Endothelial cell of umbilical vein (primary cell): ENCODE results near the gene AFAP1L2. TPM values are rescaled to one million over a fixed set of nuclear protein-coding genes. Genes with fewer than 3 reads are reported as not detected.

Source experiments
- BruUV-seq: library from RNA; stranded (reverse); fragments of 400-500 nt; replicated peaks from 2 replicates; lab custom pipeline; 2021; lab: Mats Ljungman, UMichigan
- CTCF ChIA-PET: fragments of 300-600, 350-600 bp; sonication (Branson Sonifier 250); formaldehyde crosslinking; loops from one replicate; lab custom pipeline; 2021; ENCODE audit warnings: antibody characterized with exemption, inconsistent platforms; lab: Charles Lee
- POLR2A ChIA-PET: fragments of 300-600, 350-600 bp; sonication (Branson Sonifier 250); formaldehyde crosslinking; loops from one replicate; lab custom pipeline; 2021; ENCODE audit warnings: antibody characterized with exemption, inconsistent platforms; lab: Charles Lee
- DNase-seq: peaks from one replicate; pipeline ENCODE4 v3.0.0-alpha.2; 2011; ENCODE audit warnings: low read depth, low spot score
- FAIRE-seq: peaks from 2 replicates; lab custom pipeline; 2011; peaks lifted over from hg19 to GRCh38; lab: Jason Lieb, UNC
- H2AFZ ChIP-seq: 2 replicates; pipeline ENCODE4 v1.6.0; 2012; ENCODE audit warnings: low read depth, low read length, control low read depth, inconsistent platforms
- H3K27ac ChIP-seq: 2 replicates; pipeline ENCODE4 v1.5.1; 2011; ENCODE audit warnings: low read depth, mild to moderate bottlenecking, control low read depth, low read length, moderate library complexity; ENCODE audit not compliant: insufficient read depth
- H3K27me3 ChIP-seq, 2 experiments: 2 replicates each; pipeline versions ENCODE4 v1.6.0 to v1.6.1; 2011; ENCODE audit warnings: low read length in 2 of 2, mixed read lengths in 1 of 2; ENCODE audit not compliant: control insufficient read depth in 2 of 2, insufficient read depth in 2 of 2
- H3K36me3 ChIP-seq, 2 experiments: 2 replicates in 1 of 2; 3 replicates in 1 of 2; pipeline ENCODE4 v1.5.1; 2011; ENCODE audit warnings: low read length in 2 of 2, mild to moderate bottlenecking in 1 of 2, moderate library complexity in 1 of 2; ENCODE audit not compliant: control insufficient read depth in 2 of 2, insufficient read depth in 2 of 2; ENCODE audit errors: extremely low read depth in 1 of 2
- H3K4me1 ChIP-seq: 3 replicates; pipeline ENCODE4 v1.5.1; 2011; ENCODE audit warnings: mild to moderate bottlenecking, low read length; ENCODE audit not compliant: control insufficient read depth, insufficient read depth; ENCODE audit errors: extremely low read depth
- H3K4me2 ChIP-seq: 2 replicates; pipeline ENCODE4 v1.6.1; 2011; ENCODE audit warnings: low read length, control low read depth, mixed read lengths; ENCODE audit not compliant: insufficient read depth
- H3K4me3 ChIP-seq, 3 experiments: fragments of 200-600 bp in 1 of 3; sonication (generic), shearing (Covaris generic) in 1 of 3; replicated peaks in 1 of 3; 2 replicates each; pipeline ENCODE4 v1.5.1; 2011 to 2016; ENCODE audit warnings: control low read depth in 3 of 3, low read length in 3 of 3, mild to moderate bottlenecking in 2 of 3, inconsistent platforms in 1 of 3, low read depth in 1 of 3, moderate library complexity in 1 of 3; ENCODE audit not compliant: insufficient read depth in 1 of 3
- H3K79me2 ChIP-seq: 2 replicates; pipeline ENCODE4 v1.6.0; 2012; ENCODE audit warnings: low read length, inconsistent platforms; ENCODE audit not compliant: control insufficient read depth, insufficient read depth
- H3K9ac ChIP-seq: replicated peaks from 2 replicates; pipeline ENCODE3; 2011; ENCODE audit warnings: low read length, control low read depth; ENCODE audit not compliant: insufficient read depth; ENCODE audit errors: extremely low read depth
- H3K9me1 ChIP-seq: replicated peaks from 3 replicates; pipeline ENCODE4 v1.6.0; 2011; ENCODE audit warnings: mild to moderate bottlenecking, low read length; ENCODE audit not compliant: control insufficient read depth, insufficient read depth; ENCODE audit errors: extremely low read depth
- H3K9me3 ChIP-seq: replicated peaks from 2 replicates; pipeline ENCODE4 v1.5.1; 2012; ENCODE audit warnings: low read length, inconsistent platforms; ENCODE audit not compliant: control insufficient read depth, insufficient read depth
- H4K20me1 ChIP-seq: replicated peaks from 2 replicates; pipeline ENCODE3; 2011; ENCODE audit warnings: mild to moderate bottlenecking, low read length; ENCODE audit not compliant: control insufficient read depth, insufficient read depth; ENCODE audit errors: extremely low read depth
- CTCF ChIP-seq, 2 donors: IDR thresholded peaks; 1 replicate in 1 of 2; 2 replicates in 1 of 2; pipeline ENCODE4 v1.5.1; 2011; ENCODE audit warnings: low read length in 2 of 2, mild to moderate bottlenecking in 2 of 2, moderate library complexity in 2 of 2, control low read depth in 1 of 2, inconsistent platforms in 1 of 2, low read depth in 1 of 2; ENCODE audit not compliant: insufficient read depth in 1 of 2; ENCODE audit errors: extremely low read depth in 1 of 2
- EZH2 ChIP-seq: IDR thresholded peaks from 2 replicates; pipeline ENCODE4 v1.6.1; 2012; ENCODE audit warnings: borderline replicate concordance, low read depth, mild to moderate bottlenecking, moderate library complexity, low read length, inconsistent platforms; ENCODE audit not compliant: severe bottlenecking
- FOS ChIP-seq: IDR thresholded peaks from 2 replicates; pipeline ENCODE4 v1.6.1; 2011; ENCODE audit warnings: mild to moderate bottlenecking, low read length, moderate library complexity, borderline replicate concordance; ENCODE audit not compliant: insufficient read depth
- GATA2 ChIP-seq: IDR thresholded peaks from 2 replicates; pipeline ENCODE4 v1.7.0; 2011; ENCODE audit warnings: low read depth, mild to moderate bottlenecking, moderate library complexity, mixed read lengths, low read length; ENCODE audit not compliant: insufficient read length, insufficient read depth
- JUN ChIP-seq: IDR thresholded peaks from 2 replicates; pipeline ENCODE4 v1.6.1; 2011; ENCODE audit warnings: borderline replicate concordance, low read depth; ENCODE audit not compliant: insufficient read length, insufficient read depth
- MYC ChIP-seq: IDR thresholded peaks from one replicate; pipeline ENCODE4 v1.6.1; 2011; ENCODE audit warnings: mild to moderate bottlenecking, low read depth, low read length
- POLR2A ChIP-seq: IDR thresholded peaks from 2 replicates; pipeline ENCODE4 v1.6.1; 2012; ENCODE audit warnings: low read depth, mild to moderate bottlenecking, control low read depth, low read length
- POLR2AphosphoS5 ChIP-seq: IDR thresholded peaks from 2 replicates; pipeline ENCODE4 v1.6.1; 2012; ENCODE audit warnings: low read depth, mild to moderate bottlenecking, control low read depth, low read length, moderate library complexity; ENCODE audit not compliant: insufficient read depth
- dilution Hi-C: fragments of 300-500 bp; cut with MboI; formaldehyde crosslinking; loops from one replicate; pipeline ENCODE4 v1.15.0; 2019; ENCODE audit warnings: low sequenced_read_pairs; ENCODE audit not compliant: extremely low pct_ligation_motif_present
- intact Hi-C: fragments of 100-400 bp; cut with micrococcal nuclease; formaldehyde crosslinking; loops from one replicate; pipeline ENCODE4 v1.10.0; 2022
- polyA plus RNA-seq, 4 experiments: library from polyadenylated mRNA; depleted of rRNA in 3 of 4; stranded (reverse) in 3 of 4; unstranded in 1 of 4; fragments of >200 nt; gene quantifications; 2 replicates each; pipeline versions ENCODE4 v1.2.1 to v1.2.3, GENCODE V29; 2011 to 2012; ENCODE audit warnings: missing spikeins in 1 of 4
- total RNA-seq: library from RNA; stranded (reverse); gene quantifications from 2 replicates; pipeline ENCODE4 v1.2.3, GENCODE V29; 2021
- TF ChIP-seq, protein P1 (sequence below): IDR thresholded peaks from 2 replicates; pipeline ENCODE4 v1.6.1; 2011; ENCODE audit not compliant: insufficient read depth, insufficient read length

AFAP1L2 gene
- total and polyA plus RNA-seq, 2 donors (not counting 3 experiments of a cell fraction or from before 2014, with no cell fraction given): 0.90 to 4.1 TPM

DNA sequence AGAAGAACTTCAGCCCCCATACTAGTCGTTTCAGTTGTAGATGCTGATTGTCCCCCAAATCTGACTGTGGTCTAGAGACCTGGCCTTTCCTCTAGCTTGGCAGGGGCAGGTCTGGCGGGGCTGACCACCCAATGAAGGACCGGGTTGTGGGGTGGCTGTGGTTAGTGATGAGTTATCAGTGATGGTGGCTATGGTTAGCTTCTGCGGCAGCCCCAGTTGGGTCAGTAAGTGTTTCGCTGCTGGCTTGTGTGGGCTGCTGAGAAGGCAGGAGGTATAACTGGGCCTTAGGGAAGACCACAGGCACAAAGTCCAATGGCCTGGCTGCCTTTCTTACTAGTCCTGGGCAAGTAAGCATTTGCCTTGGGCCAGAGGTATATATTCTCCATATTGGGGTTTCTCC lies 143.9 kb downstream of the AFAP1L2 start:
- POLR2A ChIA-PET: no interaction called here
- H3K4me2 ChIP-seq: no peak overlapping the region

More for the DNA sequence above, 143.9 kb downstream of the AFAP1L2 start:
- DNase-seq (no peak), FAIRE-seq (no peak)
- no peaks in the 10 kb centered on the region for H3K9me1 ChIP-seq
- no peak overlapping the region for H2AFZ ChIP-seq
- no peak overlapping the region for H3K9ac ChIP-seq
- intact Hi-C loops: no loop called here
- H3K4me3 ChIP-seq: no peak overlapping the region
- CTCF ChIA-PET: no interaction called here
- no peak for TF ChIP-seq MYC
- no peak for TF ChIP-seq EZH2
- TF ChIP-seq CTCF (IDR thresholded peaks at IDR 0.05; ENCODE audit: extremely low read depth in 1 of 2, insufficient read depth in 1 of 2, low read depth in 1 of 2, low read length in 2 of 2): no peak
- no peak for TF ChIP-seq JUN
- no peak for TF ChIP-seq GATA2
- TF ChIP-seq, protein P1, sequence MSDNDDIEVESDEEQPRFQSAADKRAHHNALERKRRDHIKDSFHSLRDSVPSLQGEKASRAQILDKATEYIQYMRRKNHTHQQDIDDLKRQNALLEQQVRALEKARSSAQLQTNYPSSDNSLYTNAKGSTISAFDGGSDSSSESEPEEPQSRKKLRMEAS: no peak
- TF ChIP-seq POLR2AphosphoS5: no peak
- TF ChIP-seq FOS: no peak
- TF ChIP-seq POLR2A: no peak
- no TSS peak for BruUV-seq
- H3K9me3 ChIP-seq: no peaks in the 10 kb centered on the region
- dilution Hi-C loops: no loop called here
- no peak overlapping the region for H3K27ac ChIP-seq
- H3K36me3 ChIP-seq: no peaks in the 10 kb centered on the region
- H4K20me1 ChIP-seq: no peaks in the 10 kb centered on the region
- H3K27me3 ChIP-seq: no peaks in the 10 kb centered on the region
- no peaks in the 10 kb centered on the region for H3K79me2 ChIP-seq
- no peaks in the 10 kb centered on the region for H3K4me1 ChIP-seq
